Mononuclear cell (primary cell): ENCODE data around the gene ARHGEF7. TPM values are rescaled to one million over a fixed set of nuclear protein-coding genes. Genes with fewer than 3 reads are reported as not detected.

Experiments used
- H3K27me3 ChIP-seq: 2 replicates; pipeline ENCODE4 v1.6.0; 2011; ENCODE audit warnings: low read length, control low read depth; ENCODE audit not compliant: insufficient read depth
- H3K4me1 ChIP-seq: 2 replicates; pipeline ENCODE4 v1.5.1; 2011; ENCODE audit warnings: mild to moderate bottlenecking, low read length, control low read depth; ENCODE audit not compliant: insufficient read depth
- H3K4me3 ChIP-seq: 2 replicates; pipeline ENCODE4 v1.5.1; 2011; ENCODE audit warnings: mild to moderate bottlenecking, low read length, moderate library complexity
- H3K9me3 ChIP-seq: 2 replicates; pipeline ENCODE4 v1.5.1; 2011; ENCODE audit warnings: low read depth, mild to moderate bottlenecking, control low read depth, low read length
- total RNA-seq: library from RNA; depleted of rRNA; stranded (reverse); fragments of >200 nt; gene quantifications from one replicate; pipeline ENCODE4 v1.2.3, GENCODE V29; 2012

Gene ARHGEF7
- total RNA-seq, 1 donor: 79.5 TPM

GRCh38 chr13:111346101-111346680 lies 231.1 kb downstream of the ARHGEF7 start:
- Histone ChIP-seq H3K9me3 (no peaks in the 10 kb centered on the region), H3K27me3 (no peaks in the 10 kb centered on the region), H3K4me1 (no peaks in the 10 kb centered on the region), H3K4me3 (no peak overlapping the region)

- Histone ChIP-seq H3K4me3 (no peak overlapping the region), H3K4me1 (no peaks in the 10 kb centered on the region)
Measured at GRCh38 chr13:111347438-111347837, 232.3 kb downstream of the ARHGEF7 start.

GRCh38 chr13:111353508-111353907 lies 238.4 kb downstream of the ARHGEF7 start:
- no peaks in the 10 kb centered on the region for H3K4me1 ChIP-seq
- no peaks in the 10 kb centered on the region for H3K27me3 ChIP-seq
- no peak overlapping the region for H3K4me3 ChIP-seq
- no peaks in the 10 kb centered on the region for H3K9me3 ChIP-seq

More at GRCh38 chr13:111347438-111347837, 232.3 kb downstream of the ARHGEF7 start:
- no peaks in the 10 kb centered on the region for H3K9me3 ChIP-seq
- H3K27me3 ChIP-seq: no peaks in the 10 kb centered on the region

GRCh38 chr13:111354789-111355188 lies 239.7 kb downstream of the ARHGEF7 start:
- H3K4me1 ChIP-seq: no peaks in the 10 kb centered on the region
- no peak overlapping the region for H3K4me3 ChIP-seq
- H3K9me3 ChIP-seq: no peaks in the 10 kb centered on the region
- no peaks in the 10 kb centered on the region for H3K27me3 ChIP-seq

Other genes starting within 250 kb of the ARHGEF7 start
- gene ANKRD10, start 200.2 kb upstream of the ARHGEF7 start, total RNA-seq: 104 TPM
- gene TEX29, start 205.3 kb downstream of the ARHGEF7 start, total RNA-seq: 0.21 TPM